IMR-90 (cell line): ENCODE measurements around the gene SPHK1. TPM values are rescaled to one million over a fixed set of nuclear protein-coding genes. Genes with fewer than 3 reads are reported as not detected.
A peak's percentile ranks its signal among the peaks of the same experiment; 100 is the strongest.

ENCODE experiments used
- ATAC-seq: fragments of 200-7000 bp; cut with Tn5 transposase; 2 replicates; pipeline ENCODE4 v1.9.1; 2020; ENCODE audit warnings: low read depth, mild to moderate bottlenecking, moderate library complexity
- BruUV-seq: library from RNA; stranded (reverse); fragments of 400-500 nt; replicated peaks from 2 replicates; lab custom pipeline; 2021; lab: Mats Ljungman, UMichigan
- CTCF ChIA-PET: fragments of 300-600 bp; formaldehyde crosslinking; extraction: SDS; loops from one replicate; lab custom pipeline; 2021; ENCODE audit warnings: antibody characterized with exemption; lab: Yijun Ruan, JAX
- POLR2A ChIA-PET: fragments of 300-600 bp; sonication (Branson Sonifier 250); formaldehyde crosslinking; loops from one replicate; lab custom pipeline; 2022; ENCODE audit warnings: antibody characterized with exemption; ENCODE audit not compliant: unreplicated experiment; lab: Charles Lee
- DNase-seq: peaks from one replicate; pipeline ENCODE4 v3.0.0; 2013
- H2AFZ ChIP-seq: replicated peaks from 2 replicates; pipeline ENCODE3; 2013; ENCODE audit warnings: low read length, mild to moderate bottlenecking; ENCODE audit not compliant: poor library complexity
- H2AK5ac ChIP-seq: 2 replicates; pipeline ENCODE4 v1.6.1; 2013; ENCODE audit warnings: low read depth, low read length, inconsistent platforms
- H2AK9ac ChIP-seq: replicated peaks from 2 replicates; pipeline ENCODE3; 2013; ENCODE audit warnings: mild to moderate bottlenecking, low read depth, low read length, moderate library complexity; ENCODE audit not compliant: poor library complexity
- H2BK120ac ChIP-seq: 2 replicates; pipeline ENCODE4 v1.6.1; 2013; ENCODE audit warnings: low read depth, low read length, inconsistent platforms
- H2BK15ac ChIP-seq: 3 replicates; pipeline ENCODE4 v1.6.1; 2013; ENCODE audit warnings: low read depth, low read length, inconsistent platforms
- H2BK20ac ChIP-seq: 2 replicates; pipeline ENCODE4 v1.6.1; 2013; ENCODE audit warnings: low read depth, mild to moderate bottlenecking, inconsistent platforms, low read length, moderate library complexity
- H2BK5ac ChIP-seq: 2 replicates; pipeline ENCODE4 v1.6.1; 2013; ENCODE audit warnings: mild to moderate bottlenecking, low read depth, low read length, inconsistent platforms; ENCODE audit not compliant: poor library complexity, severe bottlenecking
- H3K14ac ChIP-seq: replicated peaks from 2 replicates; pipeline ENCODE4 v1.6.1; 2013; ENCODE audit warnings: low read depth, low read length, inconsistent platforms
- H3K18ac ChIP-seq: 2 replicates; pipeline ENCODE4 v1.6.1; 2013; ENCODE audit warnings: low read depth, low read length, control low read depth
- H3K23ac ChIP-seq: 2 replicates; pipeline ENCODE4 v1.6.1; 2013; ENCODE audit warnings: low read depth, low read length, inconsistent platforms
- H3K27ac ChIP-seq: 2 replicates; pipeline ENCODE4 v1.5.1; 2013; ENCODE audit warnings: mild to moderate bottlenecking, control low read depth, low read length; ENCODE audit not compliant: insufficient read depth
- H3K27me3 ChIP-seq: 2 replicates; pipeline ENCODE4 v1.6.1; 2013; ENCODE audit warnings: low read length; ENCODE audit not compliant: control insufficient read depth, insufficient read depth
- H3K36me3 ChIP-seq: 2 replicates; pipeline ENCODE4 v1.6.1; 2013; ENCODE audit warnings: low read length, mixed read lengths; ENCODE audit not compliant: control insufficient read depth, insufficient read depth
- H3K4ac ChIP-seq: 2 replicates; pipeline ENCODE4 v1.6.1; 2013; ENCODE audit warnings: low read depth, low read length, inconsistent platforms
- H3K4me1 ChIP-seq: 2 replicates; pipeline ENCODE4 v1.6.1; 2013; ENCODE audit warnings: low read length, mixed read lengths; ENCODE audit not compliant: control insufficient read depth, insufficient read depth
- H3K4me2 ChIP-seq: 2 replicates; pipeline ENCODE4 v1.6.1; 2013; ENCODE audit warnings: low read depth, mild to moderate bottlenecking, control low read depth, low read length, moderate library complexity
- H3K4me3 ChIP-seq: 2 replicates; pipeline ENCODE4 v1.5.1; 2013; ENCODE audit warnings: low read depth, mild to moderate bottlenecking, control low read depth, low read length, moderate library complexity; ENCODE audit not compliant: insufficient read depth
- H3K56ac ChIP-seq: 2 replicates; pipeline ENCODE4 v1.6.1; 2013; ENCODE audit warnings: low read length, inconsistent platforms; ENCODE audit not compliant: insufficient read depth; ENCODE audit errors: extremely low read depth
- H3K79me1 ChIP-seq, 2 experiments: 2 replicates each; pipeline ENCODE4 v1.6.1; 2013; ENCODE audit warnings: low read length in 2 of 2, inconsistent platforms in 1 of 2, low read depth in 1 of 2
- H3K9ac ChIP-seq: 2 replicates; pipeline ENCODE4 v1.6.1; 2013; ENCODE audit warnings: low read depth, low read length, control low read depth
- H3K9me1 ChIP-seq: 2 replicates; pipeline ENCODE4 v1.6.1; 2013; ENCODE audit warnings: low read length, inconsistent platforms; ENCODE audit not compliant: insufficient read depth
- H3K9me3 ChIP-seq: 2 replicates; pipeline ENCODE4 v1.6.1; 2013; ENCODE audit warnings: low read length; ENCODE audit not compliant: control insufficient read depth, insufficient read depth
- H4K20me1 ChIP-seq: 2 replicates; pipeline ENCODE4 v1.6.1; 2013; ENCODE audit warnings: low read length, inconsistent platforms; ENCODE audit not compliant: insufficient read depth
- H4K5ac ChIP-seq: 2 replicates; pipeline ENCODE4 v1.6.1; 2013; ENCODE audit warnings: mild to moderate bottlenecking, low read depth, low read length, control low read depth
- H4K8ac ChIP-seq, 2 experiments: 2 replicates each; pipeline ENCODE4 v1.6.1; 2013; ENCODE audit warnings: low read depth in 2 of 2, low read length in 2 of 2, control low read depth in 1 of 2, inconsistent platforms in 1 of 2
- H4K91ac ChIP-seq: 2 replicates; pipeline ENCODE4 v1.6.1; 2013; ENCODE audit warnings: low read depth, low read length, inconsistent platforms; ENCODE audit not compliant: insufficient read depth
- CEBPB ChIP-seq: IDR thresholded peaks from 2 replicates; pipeline ENCODE4 v1.6.1; 2012; ENCODE audit warnings: low read depth, low read length, improper control_type of control experiment
- ELK1 ChIP-seq: fragments of 150-350 bp; IDR thresholded peaks from 2 replicates; pipeline ENCODE4 v1.6.1; 2016; ENCODE audit warnings: low read depth, mild to moderate bottlenecking, low read length, moderate library complexity, borderline replicate concordance
- WGBS, 2 experiments: methylation state at CpG; one replicate each; pipeline versions ENCODE4 v1.1.5 to v1.1.7; 2013; ENCODE audit warnings: missing lambda C conversion rate in 2 of 2; ENCODE audit not compliant: insufficient read length in 1 of 2; ENCODE audit errors: extremely low coverage in 2 of 2; 5-methylcytosine and 5-hydroxymethylcytosine counted together
- dilution Hi-C: fragments of 300-500 bp; cut with HindIII; formaldehyde crosslinking; loops from one replicate; pipeline ENCODE4 v1.14.3; 2018; ENCODE audit warnings: low sequenced_read_pairs; ENCODE audit not compliant: unreplicated experiment
- in situ Hi-C: fragments of 300-500 bp; cut with MboI; formaldehyde crosslinking; loops from 3 replicates; pipeline ENCODE4 v1.14.3; 2019; ENCODE audit warnings: low sequenced_read_pairs, inconsistent platforms, mixed read lengths
- intact Hi-C: fragments of 100-400 bp; cut with micrococcal nuclease; formaldehyde crosslinking; loops from 2 replicates; pipeline ENCODE4 v1.10.0; 2022
- polyA plus RNA-seq, 3 experiments: library from polyadenylated mRNA; depleted of rRNA; stranded (reverse); fragments of >200 nt; gene quantifications; 2 replicates each; pipeline ENCODE4 v1.2.3, GENCODE V29; 2012; ENCODE audit warnings: low replicate concordance in 1 of 3
- total RNA-seq: library from RNA; depleted of rRNA; stranded (reverse); fragments of >200 nt; gene quantifications from 2 replicates; pipeline ENCODE4 v1.2.3, GENCODE V29; 2012

Gene SPHK1
- total and polyA plus RNA-seq, 2 of the 4 experiments (the other 2 are of a cell fraction) = 44.4 to 82.7 TPM

DNA sequence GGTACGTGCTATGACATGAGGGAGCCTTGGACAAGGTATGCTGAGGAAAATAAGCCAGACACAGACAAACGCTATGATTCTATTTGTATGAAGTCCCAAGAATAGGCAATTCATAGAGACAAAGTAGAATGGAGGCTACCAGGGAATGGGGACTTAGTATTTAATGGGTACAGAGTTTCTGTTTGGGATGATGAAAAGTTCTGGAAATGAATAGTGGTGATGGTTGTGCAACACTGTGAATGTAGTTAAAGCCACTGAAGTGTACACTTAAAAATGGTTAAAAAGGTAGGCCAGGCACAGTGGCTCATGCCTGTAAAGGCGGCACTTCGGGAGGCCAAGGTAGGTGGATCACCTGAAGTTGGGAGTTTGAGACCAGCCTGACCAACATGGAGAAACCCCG, 33.9 kb upstream of the SPHK1 start:
- H3K4me1 ChIP-seq = peaks cover 8% of the 10 kb centered on the region
- H4K91ac ChIP-seq = no peak overlapping the region
- no peak overlapping the region for H3K56ac ChIP-seq
- no TSS peak for BruUV-seq
- no peak overlapping the region for H4K5ac ChIP-seq
- DNase-seq = no peak
- TF ChIP-seq ELK1 (no peak), CEBPB (peak; percentile 60)
- ATAC-seq = no peak
- H2BK15ac ChIP-seq = no peak overlapping the region
- H2AFZ ChIP-seq = no peak overlapping the region
- ChIA-PET CTCF (no interaction called here), POLR2A (no interaction called here)
- no peak overlapping the region for H2BK20ac ChIP-seq
- no peak overlapping the region for H2BK120ac ChIP-seq
- H2AK9ac ChIP-seq = no peak overlapping the region
- intact Hi-C loops (no loop called here), in situ Hi-C loops (no loop called here), dilution Hi-C loops (no loop called here)
- H3K79me1 ChIP-seq = peaks cover 6 to 47% of the 10 kb centered on the region in 2 experiments
- no peak overlapping the region for H3K18ac ChIP-seq
- 95% methylated on average over 3 of the region's 5 CpGs; no CpG with 5 or more reads in 1 of the 2 experiments for WGBS, 2 experiments
- no peak overlapping the region for H2BK5ac ChIP-seq
- H3K36me3 ChIP-seq = peaks cover 19% of the 10 kb centered on the region
- no peak overlapping the region for H3K4ac ChIP-seq
- no peaks in the 10 kb centered on the region for H3K9me1 ChIP-seq
- peaks cover 4% of the 10 kb centered on the region; the same call in 1 of the 2 replicates for H4K20me1 ChIP-seq
- H2AK5ac ChIP-seq = no peak overlapping the region
- H3K23ac ChIP-seq = no peak overlapping the region
- no peak overlapping the region for H3K14ac ChIP-seq
- no peaks in the 10 kb centered on the region for H3K27me3 ChIP-seq
- no peaks in the 10 kb centered on the region for H3K9me3 ChIP-seq
- no peak overlapping the region for H3K27ac ChIP-seq
- H4K8ac ChIP-seq = no peak overlapping the region
- no peak overlapping the region for H3K9ac ChIP-seq
- H3K4me2 ChIP-seq = no peak overlapping the region
- H3K4me3 ChIP-seq = no peak overlapping the region
